ENCODE data around the gene MVD. TPM values are rescaled to one million over a fixed set of nuclear protein-coding genes. Genes with fewer than 3 reads are reported as not detected.

MVD gene
- total and polyA plus RNA-seq, 10 of the 15 experiments (the other 5 are each of a cell fraction or from before 2014, with no cell fraction given): 5.0 to 147 (median 65.0) TPM

DNA sequence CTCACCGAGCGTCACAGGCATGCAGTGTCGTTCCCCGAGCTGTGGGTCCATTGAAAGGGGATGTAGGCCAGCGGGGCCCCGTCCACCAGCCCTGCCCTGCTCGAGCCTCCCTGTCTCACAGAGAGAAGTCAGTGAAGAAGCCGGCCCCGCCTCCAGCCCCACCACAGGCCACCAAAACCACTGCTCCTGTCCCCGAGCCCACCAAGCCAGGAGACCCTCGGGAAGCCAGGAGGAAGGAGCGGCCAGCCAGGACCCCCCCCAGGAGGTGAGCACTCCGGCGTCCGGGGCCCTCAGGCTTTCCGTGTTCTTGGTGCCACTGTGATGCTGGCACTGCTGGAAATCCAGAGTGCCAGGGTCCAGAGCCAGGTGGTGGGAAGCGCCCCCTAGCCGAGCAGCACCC is 38.4 kb downstream of the MVD start:
- BruUV-seq (replicated peaks): no TSS peak
- no peak overlapping the region for H3K4me2 ChIP-seq (ENCODE audit: control insufficient read depth, insufficient read depth)
- no peak for ATAC-seq
- H2AFZ ChIP-seq (ENCODE audit: control insufficient read depth, low read depth, low read length): no peak overlapping the region
- no peaks in the 10 kb centered on the region for H3K4me1 ChIP-seq (ENCODE audit: control insufficient read depth, insufficient read depth, low read length)
- ChIA-PET CTCF (no interaction called here), POLR2A (no interaction called here), SMC1A (ENCODE audit: uncharacterized antibody, unreplicated experiment) (no interaction called here), RAD21 (ENCODE audit: unreplicated experiment) (no interaction called here)
- in situ Hi-C loops (cut with MboI) (loop anchor here (5.0 kb wide), 1 partner anchor 52 kb away; the partner anchor contains the start of gene ZC3H18), intact Hi-C loops (cut with micrococcal nuclease; ENCODE audit: unreplicated experiment) (no loop called here)
- H3K9ac ChIP-seq (ENCODE audit: control insufficient read depth, insufficient read depth, low read length): no peak overlapping the region
- H3K9me3 ChIP-seq (replicated peaks; ENCODE audit: control insufficient read depth, insufficient read depth, low read length): no peaks in the 10 kb centered on the region
- DNase-seq (ENCODE audit: low read depth, low spot score): no peak
- H3K36me3 ChIP-seq (ENCODE audit: control insufficient read depth in 2 of 2, insufficient read depth in 2 of 2, low read length in 1 of 2): peaks cover 13 to 54% of the 10 kb centered on the region in 2 experiments; a peak in 3 of 4 replicates
- no peaks in the 10 kb centered on the region for H3K27me3 ChIP-seq (replicated peaks in 1 of 2; ENCODE audit: control insufficient read depth in 2 of 2, insufficient read depth in 2 of 2, low read length in 1 of 2)
- WGBS (ENCODE audit: insufficient coverage, insufficient replicate concordance, low lambda C conversion rate, missing lambda C conversion rate): 92% methylated on average over 18 of the region's 18 CpGs
- no peak for TF ChIP-seq RAD21 (IDR thresholded peaks at IDR 0.05; ENCODE audit: insufficient read depth, low read depth, low read length)
- no peak for TF ChIP-seq PAX8 (IDR thresholded peaks at IDR 0.05)
- no peak for TF ChIP-seq GABPA (IDR thresholded peaks at IDR 0.05; ENCODE audit: low read depth)
- no peak for TF ChIP-seq MTA2 (IDR thresholded peaks at IDR 0.05; ENCODE audit: low read depth)
- no peak for TF ChIP-seq MYC (IDR thresholded peaks at IDR 0.05; ENCODE audit: insufficient read depth, insufficient read length, insufficient replicate concordance, low read length, severe bottlenecking)
- TF ChIP-seq, protein P1, sequence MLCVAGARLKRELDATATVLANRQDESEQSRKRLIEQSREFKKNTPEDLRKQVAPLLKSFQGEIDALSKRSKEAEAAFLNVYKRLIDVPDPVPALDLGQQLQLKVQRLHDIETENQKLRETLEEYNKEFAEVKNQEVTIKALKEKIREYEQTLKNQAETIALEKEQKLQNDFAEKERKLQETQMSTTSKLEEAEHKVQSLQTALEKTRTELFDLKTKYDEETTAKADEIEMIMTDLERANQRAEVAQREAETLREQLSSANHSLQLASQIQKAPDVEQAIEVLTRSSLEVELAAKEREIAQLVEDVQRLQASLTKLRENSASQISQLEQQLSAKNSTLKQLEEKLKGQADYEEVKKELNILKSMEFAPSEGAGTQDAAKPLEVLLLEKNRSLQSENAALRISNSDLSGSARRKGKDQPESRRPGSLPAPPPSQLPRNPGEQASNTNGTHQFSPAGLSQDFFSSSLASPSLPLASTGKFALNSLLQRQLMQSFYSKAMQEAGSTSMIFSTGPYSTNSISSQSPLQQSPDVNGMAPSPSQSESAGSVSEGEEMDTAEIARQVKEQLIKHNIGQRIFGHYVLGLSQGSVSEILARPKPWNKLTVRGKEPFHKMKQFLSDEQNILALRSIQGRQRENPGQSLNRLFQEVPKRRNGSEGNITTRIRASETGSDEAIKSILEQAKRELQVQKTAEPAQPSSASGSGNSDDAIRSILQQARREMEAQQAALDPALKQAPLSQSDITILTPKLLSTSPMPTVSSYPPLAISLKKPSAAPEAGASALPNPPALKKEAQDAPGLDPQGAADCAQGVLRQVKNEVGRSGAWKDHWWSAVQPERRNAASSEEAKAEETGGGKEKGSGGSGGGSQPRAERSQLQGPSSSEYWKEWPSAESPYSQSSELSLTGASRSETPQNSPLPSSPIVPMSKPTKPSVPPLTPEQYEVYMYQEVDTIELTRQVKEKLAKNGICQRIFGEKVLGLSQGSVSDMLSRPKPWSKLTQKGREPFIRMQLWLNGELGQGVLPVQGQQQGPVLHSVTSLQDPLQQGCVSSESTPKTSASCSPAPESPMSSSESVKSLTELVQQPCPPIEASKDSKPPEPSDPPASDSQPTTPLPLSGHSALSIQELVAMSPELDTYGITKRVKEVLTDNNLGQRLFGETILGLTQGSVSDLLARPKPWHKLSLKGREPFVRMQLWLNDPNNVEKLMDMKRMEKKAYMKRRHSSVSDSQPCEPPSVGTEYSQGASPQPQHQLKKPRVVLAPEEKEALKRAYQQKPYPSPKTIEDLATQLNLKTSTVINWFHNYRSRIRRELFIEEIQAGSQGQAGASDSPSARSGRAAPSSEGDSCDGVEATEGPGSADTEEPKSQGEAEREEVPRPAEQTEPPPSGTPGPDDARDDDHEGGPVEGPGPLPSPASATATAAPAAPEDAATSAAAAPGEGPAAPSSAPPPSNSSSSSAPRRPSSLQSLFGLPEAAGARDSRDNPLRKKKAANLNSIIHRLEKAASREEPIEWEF (IDR thresholded peaks at IDR 0.05; ENCODE audit: insufficient replicate concordance, low read depth, low read length): no peak
- no peak for TF ChIP-seq PML (IDR thresholded peaks at IDR 0.05; ENCODE audit: low read length)
- no peak for TF ChIP-seq TBL1XR1 (IDR thresholded peaks at IDR 0.05; ENCODE audit: low read depth, low read length)
- TF ChIP-seq ETV6 (conservative IDR thresholded peaks at IDR 0.05 in 1 of 2, IDR thresholded peaks at IDR 0.05 in 1 of 2; ENCODE audit: borderline replicate concordance in 1 of 2, low read depth in 1 of 2): no peak
- no peak for TF ChIP-seq TCF12 (IDR thresholded peaks at IDR 0.05; ENCODE audit: low read depth, low read length)
- no peak for TF ChIP-seq EP300 (IDR thresholded peaks at IDR 0.05; ENCODE audit: borderline replicate concordance in 1 of 2, control insufficient read depth in 1 of 2, low read depth in 2 of 2, low read length in 2 of 2)
- TF ChIP-seq SUPT20H (IDR thresholded peaks at IDR 0.05; ENCODE audit: borderline replicate concordance, control insufficient read depth, low read depth, low read length): no peak
- TF ChIP-seq SPI1 (IDR thresholded peaks at IDR 0.05; ENCODE audit: borderline replicate concordance, insufficient read depth, low read depth, low read length): no peak
- no peak for TF ChIP-seq NFXL1 (IDR thresholded peaks at IDR 0.05; ENCODE audit: borderline replicate concordance)
- TF ChIP-seq POU2F2 (IDR thresholded peaks at IDR 0.05; ENCODE audit: borderline replicate concordance, low read depth, low read length): no peak
- TF ChIP-seq FOXM1 (IDR thresholded peaks at IDR 0.05; ENCODE audit: low read depth, low read length): no peak
- no peak for TF ChIP-seq POLR2A (IDR thresholded peaks at IDR 0.05; ENCODE audit: low read depth, low read length)
- TF ChIP-seq SMARCA5 (IDR thresholded peaks at IDR 0.05): no peak
- TF ChIP-seq CREM (IDR thresholded peaks at IDR 0.05; ENCODE audit: low read depth): no peak
- no peak for TF ChIP-seq SP1 (IDR thresholded peaks at IDR 0.05; ENCODE audit: low read depth, low read length)
- no peak overlapping the region for H3K4me3 ChIP-seq
- FAIRE-seq: no peak
- no peaks in the 10 kb centered on the region for H3K79me2 ChIP-seq (ENCODE audit: control insufficient read depth, insufficient read depth, low read length)
- H4K20me1 ChIP-seq (ENCODE audit: control insufficient read depth, insufficient read depth): no peaks in the 10 kb centered on the region
- H3K27ac ChIP-seq (ENCODE audit: control insufficient read depth, insufficient read depth): no peak overlapping the region

All from GM12878 (cell line).